KMS-11 (cell line): ENCODE measurements around the gene HOXC5.

Source experiments
- H2AFZ ChIP-seq: fragments of 200-600 bp; sonication (generic); 2 replicates; pipeline ENCODE4 v1.6.1; 2016; ENCODE audit warnings: antibody characterized with exemption, mixed run types, low read depth
- H3K27ac ChIP-seq: fragments of 200-600 bp; sonication (generic); 2 replicates; pipeline ENCODE4 v1.6.1; 2016; ENCODE audit warnings: mild to moderate bottlenecking, mixed run types
- H3K27me3 ChIP-seq: fragments of 200-600 bp; sonication (generic); 2 replicates; pipeline ENCODE4 v1.6.1; 2017; ENCODE audit warnings: mild to moderate bottlenecking, low read depth, mixed run types, moderate library complexity; ENCODE audit not compliant: insufficient read depth
- H3K36me3 ChIP-seq: fragments of 200-600 bp; sonication (generic); 2 replicates; pipeline ENCODE4 v1.6.1; 2017; ENCODE audit warnings: mild to moderate bottlenecking, mixed run types; ENCODE audit not compliant: insufficient read depth
- H3K4me1 ChIP-seq: fragments of 200-600 bp; sonication (generic); 2 replicates; pipeline ENCODE4 v1.6.1; 2016; ENCODE audit warnings: mild to moderate bottlenecking, low read depth, mixed run types; ENCODE audit not compliant: poor library complexity, severe bottlenecking
- H3K4me2 ChIP-seq: fragments of 200-600 bp; sonication (generic); 2 replicates; pipeline ENCODE4 v1.7.0; 2016; ENCODE audit warnings: mild to moderate bottlenecking, mixed run types
- H3K4me3 ChIP-seq: fragments of 200-600 bp; sonication (generic); IDR thresholded peaks from 2 replicates; pipeline ENCODE4 v1.6.1; 2017; ENCODE audit warnings: low read depth, low read length, mixed read lengths; ENCODE audit not compliant: insufficient read depth
- H3K79me2 ChIP-seq: fragments of 200-600 bp; sonication (generic); 2 replicates; pipeline ENCODE4 v1.6.1; 2016; ENCODE audit warnings: low read depth, mixed run types; ENCODE audit not compliant: insufficient read depth
- H3K9ac ChIP-seq: fragments of 200-600 bp; sonication (generic); 2 replicates; pipeline ENCODE4 v1.6.1; 2016; ENCODE audit warnings: mild to moderate bottlenecking, mixed run types
- H4K20me1 ChIP-seq: fragments of 200-600 bp; sonication (generic); 2 replicates; pipeline ENCODE4 v1.6.1; 2016; ENCODE audit warnings: mild to moderate bottlenecking, mixed run types; ENCODE audit not compliant: insufficient read depth
- TF ChIP-seq, protein P1 (sequence below): fragments of 200-600 bp; sonication (generic); conservative IDR thresholded peaks from 2 replicates; pipeline ENCODE4 v1.6.1; 2017; ENCODE audit warnings: low read depth, mild to moderate bottlenecking, antibody characterized with exemption, low read length, moderate library complexity, mixed read lengths

HOXC5 gene

DNA sequence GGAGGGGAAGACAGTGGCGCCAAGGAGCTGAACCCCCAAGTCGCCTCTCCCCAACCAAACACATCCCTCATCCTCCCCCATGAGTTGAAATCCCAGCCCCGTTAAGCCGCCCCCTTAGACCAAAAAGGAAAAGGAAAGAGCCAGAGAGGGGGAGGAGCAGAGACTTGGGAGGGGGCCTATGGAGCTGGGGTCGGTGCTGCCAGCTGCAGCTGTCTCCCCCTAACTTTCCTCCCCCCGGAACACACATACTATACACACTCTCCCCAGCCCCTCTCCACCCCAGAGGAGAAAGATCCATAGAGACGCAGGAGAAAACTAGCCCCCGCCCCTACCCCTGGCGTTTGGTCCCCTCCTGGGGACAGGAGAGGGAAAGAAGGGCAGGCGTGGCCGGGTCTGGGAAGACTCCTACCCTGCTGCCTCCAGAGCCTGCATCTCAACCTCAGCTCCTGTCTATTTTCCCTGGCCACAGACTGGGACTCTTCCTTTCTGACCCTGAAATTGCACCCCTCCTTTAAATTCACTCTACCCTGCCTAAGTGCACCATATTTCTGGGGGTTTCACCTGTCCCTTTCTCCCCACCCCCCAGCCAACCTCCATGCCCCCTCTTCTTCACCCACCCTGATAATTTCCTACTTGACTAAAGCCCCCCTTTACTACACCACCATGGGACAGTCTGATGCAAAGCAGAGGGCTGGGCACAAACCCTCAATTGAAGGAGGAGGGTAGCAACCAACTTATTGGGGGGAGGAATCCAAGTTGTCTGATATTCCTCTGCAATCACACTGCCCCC, 34.5 kb upstream of the HOXC5 start:
- TF ChIP-seq, protein P1, sequence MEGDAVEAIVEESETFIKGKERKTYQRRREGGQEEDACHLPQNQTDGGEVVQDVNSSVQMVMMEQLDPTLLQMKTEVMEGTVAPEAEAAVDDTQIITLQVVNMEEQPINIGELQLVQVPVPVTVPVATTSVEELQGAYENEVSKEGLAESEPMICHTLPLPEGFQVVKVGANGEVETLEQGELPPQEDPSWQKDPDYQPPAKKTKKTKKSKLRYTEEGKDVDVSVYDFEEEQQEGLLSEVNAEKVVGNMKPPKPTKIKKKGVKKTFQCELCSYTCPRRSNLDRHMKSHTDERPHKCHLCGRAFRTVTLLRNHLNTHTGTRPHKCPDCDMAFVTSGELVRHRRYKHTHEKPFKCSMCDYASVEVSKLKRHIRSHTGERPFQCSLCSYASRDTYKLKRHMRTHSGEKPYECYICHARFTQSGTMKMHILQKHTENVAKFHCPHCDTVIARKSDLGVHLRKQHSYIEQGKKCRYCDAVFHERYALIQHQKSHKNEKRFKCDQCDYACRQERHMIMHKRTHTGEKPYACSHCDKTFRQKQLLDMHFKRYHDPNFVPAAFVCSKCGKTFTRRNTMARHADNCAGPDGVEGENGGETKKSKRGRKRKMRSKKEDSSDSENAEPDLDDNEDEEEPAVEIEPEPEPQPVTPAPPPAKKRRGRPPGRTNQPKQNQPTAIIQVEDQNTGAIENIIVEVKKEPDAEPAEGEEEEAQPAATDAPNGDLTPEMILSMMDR = no peak
- H2AFZ ChIP-seq = no peak overlapping the region
- no peak overlapping the region for H3K4me3 ChIP-seq
- H3K4me2 ChIP-seq = no peak overlapping the region
- H3K9ac ChIP-seq = no peak overlapping the region
- peaks cover 18% of the 10 kb centered on the region for H3K4me1 ChIP-seq
- no peaks in the 10 kb centered on the region for H3K36me3 ChIP-seq
- H3K79me2 ChIP-seq = no peaks in the 10 kb centered on the region
- no peaks in the 10 kb centered on the region for H4K20me1 ChIP-seq
- H3K27ac ChIP-seq = no peak overlapping the region
- peaks cover 100% of the 10 kb centered on the region for H3K27me3 ChIP-seq

DNA sequence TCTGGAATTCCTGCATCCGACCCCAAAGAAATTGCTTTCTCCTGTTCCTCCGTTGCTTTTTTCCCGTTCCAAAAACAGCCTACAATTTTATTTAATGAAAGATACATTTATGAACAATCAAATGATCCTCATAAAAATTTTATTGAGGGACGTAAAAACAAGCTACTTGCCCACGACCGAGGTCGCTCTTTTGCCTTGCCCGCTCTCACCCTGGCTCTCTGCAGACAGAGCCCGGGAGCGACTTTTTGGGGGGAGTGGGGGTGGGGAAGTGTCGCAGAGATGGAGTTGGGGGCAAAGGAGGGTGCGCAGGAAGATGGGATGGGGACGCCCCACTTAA, 34.0 kb upstream of the HOXC5 start:
- TF ChIP-seq, protein P1 = no peak
- Histone ChIP-seq H3K4me2 (no peak overlapping the region), H3K4me1 (peaks cover 18% of the 10 kb centered on the region), H3K79me2 (no peaks in the 10 kb centered on the region), H3K9ac (no peak overlapping the region), H2AFZ (no peak overlapping the region), H4K20me1 (no peaks in the 10 kb centered on the region), H3K27me3 (peaks cover 99% of the 10 kb centered on the region), H3K36me3 (no peaks in the 10 kb centered on the region), H3K27ac (no peak overlapping the region), H3K4me3 (no peak overlapping the region)

DNA sequence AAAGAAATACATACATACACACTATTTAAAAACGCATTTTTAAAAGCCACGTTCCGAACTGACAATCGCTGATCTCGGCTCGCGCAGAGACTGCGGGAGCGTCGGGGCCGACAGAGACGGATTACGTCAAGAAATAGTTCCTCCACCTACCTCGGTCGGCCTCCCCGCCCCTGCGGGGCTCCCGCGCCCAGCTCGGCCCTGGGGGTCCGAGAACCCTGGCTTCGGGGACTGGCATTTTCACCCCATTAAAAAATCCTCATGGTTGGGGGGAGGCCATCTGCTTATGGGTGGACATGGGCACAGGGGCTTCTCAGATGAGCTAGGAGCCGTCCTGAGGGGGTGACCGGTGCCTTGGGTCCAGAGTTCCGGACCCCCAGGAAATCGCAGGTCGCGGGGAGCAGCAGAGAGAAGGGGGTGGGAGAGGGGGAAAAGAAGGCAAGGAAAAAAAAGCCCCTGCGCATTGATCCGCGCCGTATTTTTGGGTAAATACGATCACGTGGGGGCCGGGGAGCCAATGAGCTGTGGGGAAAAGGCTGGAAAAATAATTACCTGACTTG, 33.2 kb upstream of the HOXC5 start:
- peak overlapping the region; percentile 8; the same call in 1 of the 2 replicates for H3K9ac ChIP-seq
- peaks cover 99% of the 10 kb centered on the region for H3K27me3 ChIP-seq
- peaks cover 23% of the 10 kb centered on the region for H3K4me1 ChIP-seq

DNA sequence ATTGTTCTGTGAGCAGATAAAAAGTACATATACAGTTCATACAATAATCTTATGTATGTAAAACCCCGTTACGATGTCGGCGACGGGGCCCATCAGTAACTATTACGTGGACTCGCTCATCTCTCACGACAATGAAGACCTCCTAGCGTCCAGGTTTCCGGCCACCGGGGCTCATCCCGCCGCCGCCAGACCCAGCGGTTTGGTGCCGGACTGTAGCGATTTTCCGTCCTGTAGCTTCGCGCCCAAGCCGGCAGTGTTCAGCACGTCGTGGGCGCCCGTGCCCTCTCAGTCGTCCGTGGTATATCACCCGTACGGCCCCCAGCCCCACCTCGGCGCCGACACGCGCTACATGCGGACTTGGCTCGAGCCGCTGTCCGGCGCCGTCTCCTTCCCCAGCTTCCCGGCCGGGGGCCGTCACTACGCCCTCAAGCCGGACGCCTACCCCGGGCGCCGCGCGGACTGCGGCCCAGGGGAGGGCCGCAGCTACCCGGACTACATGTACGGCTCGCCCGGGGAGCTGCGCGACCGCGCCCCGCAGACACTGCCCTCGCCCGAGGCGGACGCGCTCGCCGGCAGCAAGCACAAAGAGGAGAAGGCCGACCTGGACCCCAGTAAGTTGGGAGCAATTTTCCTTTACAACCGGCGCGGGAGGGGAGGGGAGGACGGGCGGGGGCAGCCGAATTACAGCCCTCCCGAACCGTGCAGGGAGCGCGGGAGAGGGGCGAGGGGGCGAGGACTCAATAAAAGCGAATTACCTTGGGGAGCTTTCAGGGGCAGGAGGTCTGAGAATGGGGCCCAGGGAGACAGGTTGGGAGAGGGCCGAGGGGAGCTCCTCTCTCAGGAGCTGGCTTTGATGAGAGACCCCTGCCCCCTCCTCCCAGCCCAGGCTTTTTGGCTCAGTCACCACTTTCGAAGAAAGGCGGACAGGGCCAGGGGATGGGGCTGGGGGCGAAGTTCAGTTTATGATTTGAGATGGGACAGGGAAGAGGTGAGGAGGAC, 32.4 kb upstream of the HOXC5 start, which contains the start of gene HOXC9:
Gene HOXC9, plus strand, starts transcription at position 46 of the 999 bp plus-strand sequence. Its CDS starts 28 bp downstream, at position 74.
- Histone ChIP-seq H3K9ac (peak within 1 kb of the TSS; percentile 8; the same call in 1 of the 2 replicates), H3K4me2 (peak within 1 kb of the TSS; percentile 61), H3K27ac (no peak within 1 kb of the TSS), H3K4me3 (no peak within 1 kb of the TSS), H4K20me1 (no peaks in the 10 kb centered on the region), H3K4me1 (peaks cover 18% of the 10 kb centered on the region), H3K36me3 (no peaks in the 10 kb centered on the region), H3K27me3 (peaks cover 99% of the 10 kb centered on the region), H2AFZ (peak within 1 kb of the TSS; percentile 80), H3K79me2 (no peaks in the 10 kb centered on the region)
- TF ChIP-seq, protein P1 = no peak

More for the DNA sequence above, 33.2 kb upstream of the HOXC5 start:
- H3K79me2 ChIP-seq = no peaks in the 10 kb centered on the region
- no peaks in the 10 kb centered on the region for H4K20me1 ChIP-seq
- no peaks in the 10 kb centered on the region for H3K36me3 ChIP-seq
- no peak overlapping the region for H3K27ac ChIP-seq
- no peak overlapping the region for H3K4me3 ChIP-seq
- peak overlapping the region; percentile 80 for H2AFZ ChIP-seq
- TF ChIP-seq, protein P1 = no peak
- peak overlapping the region; percentile 61 for H3K4me2 ChIP-seq
